Ishikawa (cell line): ENCODE data around the gene FCRL5.

ENCODE experiments used
- CEBPB ChIP-seq: IDR thresholded peaks from 2 replicates; pipeline ENCODE4 v1.6.1; 2012
- CREB1 ChIP-seq: IDR thresholded peaks from 2 replicates; pipeline ENCODE4 v1.6.1; 2012; ENCODE audit warnings: low read depth
- EGR1 ChIP-seq: IDR thresholded peaks from 2 replicates; pipeline ENCODE4 v1.6.1; 2012
- EP300 ChIP-seq: IDR thresholded peaks from 2 replicates; pipeline ENCODE4 v1.6.1; 2012; ENCODE audit warnings: borderline replicate concordance
- FOXM1 ChIP-seq: IDR thresholded peaks from 2 replicates; pipeline ENCODE4 v1.6.1; 2012; ENCODE audit warnings: low read depth, borderline replicate concordance
- NFIC ChIP-seq: IDR thresholded peaks from 2 replicates; pipeline ENCODE4 v1.6.1; 2012
- RAD21 ChIP-seq: IDR thresholded peaks from 2 replicates; pipeline ENCODE4 v1.6.1; 2012; ENCODE audit warnings: low read depth
- TAF1 ChIP-seq: IDR thresholded peaks from 2 replicates; pipeline ENCODE4 v1.6.1; 2012; ENCODE audit warnings: low read depth, mild to moderate bottlenecking
- TCF12 ChIP-seq: IDR thresholded peaks from 2 replicates; pipeline ENCODE4 v1.6.1; 2012; ENCODE audit warnings: low read depth
- TEAD4 ChIP-seq: IDR thresholded peaks from 2 replicates; pipeline ENCODE4 v1.6.1; 2012
- YY1 ChIP-seq: IDR thresholded peaks from 2 replicates; pipeline ENCODE4 v1.6.1; 2012; ENCODE audit warnings: low read depth
- ZBTB7A ChIP-seq: IDR thresholded peaks from 2 replicates; pipeline ENCODE4 v1.6.1; 2012; ENCODE audit warnings: low read depth
- TF ChIP-seq, protein P1 (sequence below): IDR thresholded peaks from 2 replicates; pipeline ENCODE4 v1.6.1; 2012
- TF ChIP-seq, protein P2 (sequence below): IDR thresholded peaks from 2 replicates; pipeline ENCODE4 v1.6.1; 2012
- TF ChIP-seq, protein P3 (sequence below): IDR thresholded peaks from 2 replicates; pipeline ENCODE4 v1.6.1; 2012; ENCODE audit warnings: low read depth, mild to moderate bottlenecking

FCRL5 gene

DNA sequence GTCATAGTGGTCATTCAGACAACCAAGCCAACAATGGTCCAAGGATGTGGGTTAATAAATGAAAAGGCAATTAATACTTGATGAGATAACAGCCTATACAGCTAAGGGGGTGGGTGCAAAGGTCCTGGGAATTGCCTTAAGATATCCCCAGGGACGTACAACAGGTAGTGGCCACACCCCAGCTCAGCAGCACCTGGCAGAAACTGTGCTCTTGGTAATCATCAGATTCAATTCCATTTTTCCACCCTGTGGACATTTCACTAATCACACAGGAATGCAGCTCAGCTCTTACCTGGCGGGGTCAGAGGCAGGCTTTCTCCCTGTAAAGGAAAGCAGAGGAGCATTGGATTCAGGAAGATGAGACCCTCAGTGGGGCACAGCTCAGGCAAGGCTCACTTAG, 32.9 kb downstream of the FCRL5 start:
- TF ChIP-seq, protein P1, sequence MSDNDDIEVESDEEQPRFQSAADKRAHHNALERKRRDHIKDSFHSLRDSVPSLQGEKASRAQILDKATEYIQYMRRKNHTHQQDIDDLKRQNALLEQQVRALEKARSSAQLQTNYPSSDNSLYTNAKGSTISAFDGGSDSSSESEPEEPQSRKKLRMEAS, result no peak
- TF ChIP-seq, protein P2, sequence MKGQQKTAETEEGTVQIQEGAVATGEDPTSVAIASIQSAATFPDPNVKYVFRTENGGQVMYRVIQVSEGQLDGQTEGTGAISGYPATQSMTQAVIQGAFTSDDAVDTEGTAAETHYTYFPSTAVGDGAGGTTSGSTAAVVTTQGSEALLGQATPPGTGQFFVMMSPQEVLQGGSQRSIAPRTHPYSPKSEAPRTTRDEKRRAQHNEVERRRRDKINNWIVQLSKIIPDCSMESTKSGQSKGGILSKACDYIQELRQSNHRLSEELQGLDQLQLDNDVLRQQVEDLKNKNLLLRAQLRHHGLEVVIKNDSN, result no peak
- TF ChIP-seq, protein P3, sequence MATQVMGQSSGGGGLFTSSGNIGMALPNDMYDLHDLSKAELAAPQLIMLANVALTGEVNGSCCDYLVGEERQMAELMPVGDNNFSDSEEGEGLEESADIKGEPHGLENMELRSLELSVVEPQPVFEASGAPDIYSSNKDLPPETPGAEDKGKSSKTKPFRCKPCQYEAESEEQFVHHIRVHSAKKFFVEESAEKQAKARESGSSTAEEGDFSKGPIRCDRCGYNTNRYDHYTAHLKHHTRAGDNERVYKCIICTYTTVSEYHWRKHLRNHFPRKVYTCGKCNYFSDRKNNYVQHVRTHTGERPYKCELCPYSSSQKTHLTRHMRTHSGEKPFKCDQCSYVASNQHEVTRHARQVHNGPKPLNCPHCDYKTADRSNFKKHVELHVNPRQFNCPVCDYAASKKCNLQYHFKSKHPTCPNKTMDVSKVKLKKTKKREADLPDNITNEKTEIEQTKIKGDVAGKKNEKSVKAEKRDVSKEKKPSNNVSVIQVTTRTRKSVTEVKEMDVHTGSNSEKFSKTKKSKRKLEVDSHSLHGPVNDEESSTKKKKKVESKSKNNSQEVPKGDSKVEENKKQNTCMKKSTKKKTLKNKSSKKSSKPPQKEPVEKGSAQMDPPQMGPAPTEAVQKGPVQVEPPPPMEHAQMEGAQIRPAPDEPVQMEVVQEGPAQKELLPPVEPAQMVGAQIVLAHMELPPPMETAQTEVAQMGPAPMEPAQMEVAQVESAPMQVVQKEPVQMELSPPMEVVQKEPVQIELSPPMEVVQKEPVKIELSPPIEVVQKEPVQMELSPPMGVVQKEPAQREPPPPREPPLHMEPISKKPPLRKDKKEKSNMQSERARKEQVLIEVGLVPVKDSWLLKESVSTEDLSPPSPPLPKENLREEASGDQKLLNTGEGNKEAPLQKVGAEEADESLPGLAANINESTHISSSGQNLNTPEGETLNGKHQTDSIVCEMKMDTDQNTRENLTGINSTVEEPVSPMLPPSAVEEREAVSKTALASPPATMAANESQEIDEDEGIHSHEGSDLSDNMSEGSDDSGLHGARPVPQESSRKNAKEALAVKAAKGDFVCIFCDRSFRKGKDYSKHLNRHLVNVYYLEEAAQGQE, result no peak
- TF ChIP-seq EGR1 (no peak), TEAD4 (no peak), EP300 (no peak)

DNA sequence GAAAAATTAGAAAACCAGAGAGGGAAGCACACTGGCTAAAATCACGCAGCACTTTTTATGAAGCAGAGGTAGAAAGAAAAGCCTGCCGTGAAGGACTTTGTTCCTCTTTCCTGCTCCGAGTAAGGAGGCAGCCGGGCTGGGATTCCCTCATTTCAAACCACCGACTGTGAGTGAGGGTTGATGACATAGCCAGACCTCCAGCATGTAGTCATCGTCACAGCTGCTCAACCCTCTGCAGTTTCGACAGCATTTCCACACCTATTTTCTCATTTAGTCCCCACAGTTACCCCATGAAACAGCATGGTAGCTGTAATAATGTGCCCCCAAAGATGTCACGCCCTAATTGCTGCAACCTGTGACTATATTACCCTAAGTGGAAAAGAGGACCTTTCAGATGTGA, 35.3 kb downstream of the FCRL5 start:
- TF ChIP-seq TEAD4 (no peak), EP300 (no peak), YY1 (no peak), NFIC (no peak)
- TF ChIP-seq, protein P1, result no peak
- TF ChIP-seq, protein P3, result no peak

DNA sequence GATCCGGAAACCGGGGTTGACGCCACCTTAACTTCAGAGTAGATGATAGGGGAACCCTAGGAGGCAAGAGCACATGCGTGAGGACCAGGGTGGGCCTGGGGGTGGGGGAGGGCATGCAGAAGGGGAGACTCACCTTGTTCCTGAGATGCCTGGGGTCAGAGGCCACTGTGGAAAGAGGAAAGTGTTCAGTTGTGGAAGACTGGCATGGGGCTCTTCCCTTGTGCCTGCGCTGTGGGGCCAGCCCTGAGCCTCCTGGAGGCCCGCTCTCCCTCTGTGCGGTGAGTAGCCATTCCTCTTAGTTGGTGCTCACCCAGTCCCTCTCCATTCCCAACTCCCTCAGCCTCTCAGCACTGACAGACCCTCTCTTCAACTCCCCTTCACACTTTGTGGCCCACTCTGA, 36.6 kb downstream of the FCRL5 start:
- no peak for TF ChIP-seq RAD21
- TF ChIP-seq, protein P1, result no peak
- TF ChIP-seq TAF1, result no peak
- TF ChIP-seq EP300, result no peak

DNA sequence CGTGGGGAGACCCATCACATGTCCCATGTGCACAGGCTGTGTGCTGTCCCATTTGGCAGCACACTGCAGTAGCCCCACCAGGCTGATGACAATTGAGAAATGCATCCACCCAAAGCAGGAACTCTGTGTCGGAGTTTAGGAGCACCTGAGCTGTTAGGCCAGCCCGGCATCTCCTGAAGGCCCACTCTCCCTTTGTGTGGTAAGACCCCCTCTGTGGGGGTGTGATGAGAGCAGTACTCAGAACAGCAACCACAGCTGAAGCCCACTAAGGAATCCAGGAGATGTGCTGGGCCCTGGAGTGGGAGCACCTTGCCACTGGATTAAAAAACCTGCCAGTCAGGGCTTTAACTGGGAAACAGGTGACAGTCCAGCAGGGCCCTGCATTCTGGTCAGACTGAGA, 37.2 kb downstream of the FCRL5 start:
- TF ChIP-seq NFIC, result no peak
- TF ChIP-seq CEBPB, result no peak
- TF ChIP-seq EP300, result no peak
- TF ChIP-seq, protein P1, result no peak
- no peak for TF ChIP-seq CREB1
- TF ChIP-seq TEAD4, result no peak
- no peak for TF ChIP-seq TAF1
- no peak for TF ChIP-seq ZBTB7A
- TF ChIP-seq FOXM1, result no peak
- no peak for TF ChIP-seq TCF12
- no peak for TF ChIP-seq EGR1
- TF ChIP-seq, protein P3, result no peak
- TF ChIP-seq YY1, result no peak
- TF ChIP-seq, protein P2, result no peak
- no peak for TF ChIP-seq RAD21
